ENCODE results near the gene MYO15A.

MYO15A gene

GRCh38 chr17:18111330-18111971 lies 2.9 kb downstream of the MYO15A start:
- Histone ChIP-seq H3K4me3 (no peak overlapping the region), H3K27ac (no peak overlapping the region)
- no peak for DNase-seq (ENCODE audit: low spot score)
- TF ChIP-seq CTCF (IDR thresholded peaks at IDR 0.05) = no peak

- DNase-seq (ENCODE audit: low spot score) = no peak
- Histone ChIP-seq H3K4me3 (no peak overlapping the region), H3K27ac (no peak overlapping the region)
- no peak for TF ChIP-seq CTCF (IDR thresholded peaks at IDR 0.05)
Measured at GRCh38 chr17:18115517-18115916, 7.0 kb downstream of the MYO15A start.

- DNase-seq (ENCODE audit: low spot score) = no peak
- TF ChIP-seq CTCF (IDR thresholded peaks at IDR 0.05) = no peak
- Histone ChIP-seq H3K4me3 (no peak overlapping the region), H3K27ac (no peak overlapping the region)
Measured at GRCh38 chr17:18116078-18116477, 7.5 kb downstream of the MYO15A start.

GRCh38 chr17:18117533-18117932 lies 9.0 kb downstream of the MYO15A start:
- Histone ChIP-seq H3K27ac (no peak overlapping the region), H3K4me3 (no peak overlapping the region)
- no peak for TF ChIP-seq CTCF (IDR thresholded peaks at IDR 0.05)
- DNase-seq (ENCODE audit: low spot score) = no peak

GRCh38 chr17:18117982-18118975 lies 9.7 kb downstream of the MYO15A start:
- TF ChIP-seq CTCF (IDR thresholded peaks at IDR 0.05) = no peak
- no peak overlapping the region for H3K27ac ChIP-seq
- DNase-seq (ENCODE audit: low spot score) = no peak
- no peak overlapping the region for H3K4me3 ChIP-seq

- Histone ChIP-seq H3K4me3 (no peak overlapping the region), H3K27ac (no peak overlapping the region)
- no peak for DNase-seq (ENCODE audit: low spot score)
- no peak for TF ChIP-seq CTCF (IDR thresholded peaks at IDR 0.05)
Measured at GRCh38 chr17:18119166-18119745, 10.7 kb downstream of the MYO15A start.
